Colon (tissue), 2 donors: ENCODE data around the gene B3GALNT1.
"Not testable (repeated sequence)": the region's sequence is repeated elsewhere in the genome, so short reads cannot be mapped to it uniquely, and the experiment has no call there.

Experiments used
- FAIRE-seq: peaks from 2 replicates; lab custom pipeline; 2012; peaks lifted over from hg19 to GRCh38; lab: Jason Lieb, UNC
- donor health status: control.
- donor health status: control.

The B3GALNT1 gene

DNA sequence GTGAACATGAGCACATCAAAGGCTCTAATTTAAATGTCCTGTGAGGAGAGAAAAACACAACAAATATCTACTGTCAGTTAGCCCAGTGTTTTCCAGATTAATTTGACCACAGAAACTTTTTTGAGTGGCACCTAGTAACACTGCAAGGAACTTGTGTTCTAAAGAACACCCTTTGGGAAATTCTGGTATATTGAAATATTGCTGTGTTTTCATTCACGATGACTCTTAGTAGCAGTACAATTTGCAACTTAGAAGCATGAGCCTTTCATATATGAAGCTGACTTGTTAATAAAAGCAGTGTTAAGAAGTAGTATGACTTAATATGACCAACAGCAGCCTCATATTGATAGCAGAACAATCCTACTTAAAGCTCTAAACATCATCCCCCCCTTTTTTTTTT, 32.0 kb downstream of the B3GALNT1 start:
- FAIRE-seq: no peak

DNA sequence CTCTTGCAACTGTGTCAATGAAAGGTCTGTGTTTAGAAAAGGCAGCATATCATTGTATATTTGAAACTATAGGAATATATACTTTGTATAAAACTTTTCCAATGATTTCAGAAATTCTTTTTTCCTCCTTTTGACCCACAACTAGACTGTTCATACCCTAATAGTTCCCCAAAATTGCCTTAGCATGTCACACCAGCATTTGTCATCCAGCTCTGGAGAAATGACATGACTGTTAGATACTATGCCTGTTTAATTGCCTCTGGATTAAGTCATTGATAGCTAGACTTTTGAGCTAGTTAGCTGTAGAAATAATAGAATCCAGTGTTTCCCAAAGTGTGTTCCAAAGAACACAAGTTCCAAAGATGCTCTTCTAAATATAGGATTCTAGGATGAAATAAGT, 32.4 kb downstream of the B3GALNT1 start:
- FAIRE-seq: no peak

DNA sequence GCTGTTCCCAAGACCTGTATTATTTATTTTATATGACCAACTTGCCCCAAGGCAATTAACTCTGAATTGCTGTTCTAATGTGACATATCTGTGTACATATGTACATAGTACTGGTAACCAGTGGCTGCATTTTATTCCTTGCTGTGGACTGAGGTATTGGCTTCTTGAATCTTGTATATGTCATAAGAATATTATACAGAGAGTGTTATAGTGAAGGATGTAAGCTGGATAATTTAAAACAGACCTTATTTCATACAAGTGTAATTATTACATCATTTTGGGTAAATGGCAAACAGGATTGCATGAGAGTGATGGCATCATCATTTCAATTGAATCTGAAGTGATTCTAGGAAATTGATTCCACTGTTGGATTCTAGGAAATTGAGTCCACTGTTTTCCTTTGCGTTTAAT, 32.9 kb downstream of the B3GALNT1 start:
- no peak for FAIRE-seq

GRCh38 chr3:161070980-161071663, 34.0 kb downstream of the B3GALNT1 start:
- no peak for FAIRE-seq

GRCh38 chr3:161070252-161070930, 34.8 kb downstream of the B3GALNT1 start:
- no peak for FAIRE-seq

- FAIRE-seq: no peak
Measured at GRCh38 chr3:161069511-161070251, 35.5 kb downstream of the B3GALNT1 start.

DNA sequence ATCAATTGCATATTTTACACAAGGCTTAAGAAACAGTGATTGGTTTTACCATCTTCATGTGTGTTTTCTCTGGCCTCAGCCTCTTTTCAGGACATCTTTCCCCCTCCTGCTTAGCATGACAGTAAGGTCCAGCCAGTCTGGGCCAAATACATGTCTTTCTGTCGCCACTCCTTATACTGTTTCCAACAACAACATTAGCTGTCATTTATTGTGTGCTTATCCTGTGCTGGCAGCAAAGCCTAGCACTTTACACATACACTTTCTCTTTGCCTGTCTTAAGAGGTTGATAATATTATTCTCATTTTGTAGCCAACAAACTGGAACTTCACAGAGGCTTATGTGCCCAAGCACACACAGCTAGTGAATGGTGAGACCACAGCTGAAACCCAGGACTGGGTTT, 37.8 kb downstream of the B3GALNT1 start:
- no peak for FAIRE-seq

- no peak for FAIRE-seq
Measured at GRCh38 chr3:161066930-161067329, 38.2 kb downstream of the B3GALNT1 start.

- no peak for FAIRE-seq
Measured at GRCh38 chr3:161064413-161064812, 40.7 kb downstream of the B3GALNT1 start.

DNA sequence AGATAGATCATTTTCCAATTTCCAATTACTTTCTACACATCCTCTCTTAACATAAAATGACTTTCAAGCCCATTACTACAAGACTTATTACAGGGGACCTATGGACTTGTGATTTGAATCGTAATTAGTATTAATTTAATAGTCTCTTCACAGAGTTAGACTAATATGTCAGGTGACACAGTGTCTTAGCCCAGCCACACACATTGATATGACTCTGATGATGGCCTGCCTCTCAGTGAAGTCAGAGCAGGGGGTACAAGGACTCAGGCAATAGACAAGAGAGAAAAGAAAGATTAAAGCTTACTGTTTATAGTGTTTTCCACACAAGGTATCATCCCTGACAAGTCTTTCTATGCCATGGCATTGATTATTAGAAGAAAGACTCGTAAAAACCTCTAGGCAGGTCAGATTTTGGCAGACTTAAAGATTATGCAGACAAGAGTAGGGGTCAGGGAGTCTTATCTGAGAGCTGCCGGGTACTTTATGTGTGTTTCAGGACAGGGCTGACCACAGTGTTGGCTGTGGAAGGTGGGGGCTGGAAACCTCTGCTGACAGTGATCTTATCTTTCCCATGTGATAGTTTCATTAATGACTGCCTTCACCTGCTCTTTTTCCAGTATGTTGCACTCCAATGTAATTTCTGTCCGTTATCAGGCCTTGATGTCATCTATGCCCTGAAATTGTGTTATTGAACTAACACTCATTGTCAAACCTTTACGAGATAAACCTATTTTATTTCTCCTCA, 50.1 kb downstream of the B3GALNT1 start:
- no peak for FAIRE-seq

- FAIRE-seq: no peak
Measured at GRCh38 chr3:161051856-161052255, 53.3 kb downstream of the B3GALNT1 start.

- no peak for FAIRE-seq
Measured at GRCh38 chr3:161050935-161051334, 54.2 kb downstream of the B3GALNT1 start.

GRCh38 chr3:161049683-161050248, 55.4 kb downstream of the B3GALNT1 start:
- no peak for FAIRE-seq

GRCh38 chr3:161043336-161044035, 61.7 kb downstream of the B3GALNT1 start:
- no peak for FAIRE-seq

- FAIRE-seq: no peak
Measured at GRCh38 chr3:161042023-161042501, 63.1 kb downstream of the B3GALNT1 start.

DNA sequence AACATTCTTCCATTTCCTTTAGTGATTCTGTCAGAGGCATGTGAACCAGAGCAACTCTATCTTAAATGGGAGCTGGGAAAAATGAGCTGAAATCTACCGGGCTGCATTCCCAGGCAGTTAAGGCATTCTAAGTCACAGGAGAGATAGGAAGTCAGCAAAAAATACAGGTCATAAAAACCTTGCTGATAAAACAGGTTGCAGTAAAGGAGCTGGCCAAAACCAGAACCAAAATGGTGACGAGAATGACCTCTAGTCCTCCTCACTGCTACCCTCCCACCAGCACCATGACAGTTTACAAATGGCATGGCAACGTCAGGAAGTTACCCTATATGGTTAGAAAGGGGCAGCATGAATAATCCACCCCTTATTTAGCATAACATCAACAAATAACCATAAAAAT, 66.4 kb downstream of the B3GALNT1 start:
- no peak for FAIRE-seq

DNA sequence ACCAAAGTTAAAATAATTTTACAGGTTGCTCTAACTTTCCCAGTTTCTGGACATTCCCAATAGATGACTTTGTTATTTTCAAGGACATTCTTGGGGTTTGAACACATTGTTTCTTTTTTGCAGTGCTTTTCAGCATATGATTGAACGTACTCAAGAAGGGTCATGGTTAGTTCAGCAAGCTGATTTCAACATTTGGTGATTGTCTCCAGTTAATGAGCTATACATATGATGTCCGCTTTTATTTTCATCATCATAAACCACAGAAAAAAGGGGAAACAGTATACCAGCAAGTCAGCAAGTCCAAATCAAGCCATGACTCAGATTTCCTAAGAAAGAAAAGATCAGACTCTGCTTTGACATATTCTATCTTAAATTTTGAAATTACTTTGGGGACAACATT, 69.4 kb downstream of the B3GALNT1 start:
- no peak for FAIRE-seq

DNA sequence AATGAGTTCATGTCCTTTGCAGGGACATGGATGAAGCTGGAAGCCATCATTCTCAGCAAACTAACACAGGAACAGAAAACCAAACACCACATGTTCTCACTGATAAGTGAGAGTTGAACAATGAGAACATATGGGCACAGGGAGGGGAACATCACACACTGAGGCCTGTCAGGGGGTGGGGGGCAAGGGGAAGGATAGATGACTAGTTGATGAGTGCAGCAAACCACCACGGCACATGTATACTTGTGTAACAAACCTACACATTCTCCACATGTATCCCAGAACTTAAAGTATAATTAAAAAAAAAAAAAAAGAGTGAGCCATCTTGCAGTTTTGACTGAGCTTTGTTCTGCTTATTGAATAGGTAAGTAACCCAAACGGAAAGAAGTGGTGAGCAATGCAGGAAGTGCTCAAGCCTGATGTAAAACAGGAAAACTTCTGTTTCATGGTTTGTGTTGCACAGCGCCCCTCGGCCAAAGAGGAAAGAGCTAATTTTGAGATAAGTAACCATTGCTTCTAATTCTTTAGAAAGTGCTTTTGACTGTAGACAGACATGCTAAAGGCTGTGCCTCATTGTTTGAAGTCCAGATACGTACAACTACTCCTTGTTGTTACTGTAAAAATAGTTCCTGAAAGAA, 70.1 kb downstream of the B3GALNT1 start:
- not testable (repeated sequence) for FAIRE-seq
